Uterus (tissue), 2 donors: Measurements from ENCODE around the gene FGFR2.

ENCODE experiments used
- POLR2A ChIP-seq, 2 donors: fragments of 450-650 bp; IDR thresholded peaks; one replicate each; pipeline ENCODE4 v1.6.1; 2016; ENCODE audit warnings: antibody characterized with exemption in 2 of 2, mild to moderate bottlenecking in 1 of 2, moderate library complexity in 1 of 2
- TF ChIP-seq, protein P1 (sequence below), 4 experiments: fragments of 200-600 bp in 2 of 4; fragments of 450-650 bp in 2 of 4; sonication (generic) in 2 of 4; IDR thresholded peaks; one replicate each; pipeline ENCODE4 v1.5.1; 2016 to 2019; ENCODE audit warnings: antibody characterized with exemption in 4 of 4, mild to moderate bottlenecking in 2 of 4, moderate library complexity in 1 of 4

DNA sequence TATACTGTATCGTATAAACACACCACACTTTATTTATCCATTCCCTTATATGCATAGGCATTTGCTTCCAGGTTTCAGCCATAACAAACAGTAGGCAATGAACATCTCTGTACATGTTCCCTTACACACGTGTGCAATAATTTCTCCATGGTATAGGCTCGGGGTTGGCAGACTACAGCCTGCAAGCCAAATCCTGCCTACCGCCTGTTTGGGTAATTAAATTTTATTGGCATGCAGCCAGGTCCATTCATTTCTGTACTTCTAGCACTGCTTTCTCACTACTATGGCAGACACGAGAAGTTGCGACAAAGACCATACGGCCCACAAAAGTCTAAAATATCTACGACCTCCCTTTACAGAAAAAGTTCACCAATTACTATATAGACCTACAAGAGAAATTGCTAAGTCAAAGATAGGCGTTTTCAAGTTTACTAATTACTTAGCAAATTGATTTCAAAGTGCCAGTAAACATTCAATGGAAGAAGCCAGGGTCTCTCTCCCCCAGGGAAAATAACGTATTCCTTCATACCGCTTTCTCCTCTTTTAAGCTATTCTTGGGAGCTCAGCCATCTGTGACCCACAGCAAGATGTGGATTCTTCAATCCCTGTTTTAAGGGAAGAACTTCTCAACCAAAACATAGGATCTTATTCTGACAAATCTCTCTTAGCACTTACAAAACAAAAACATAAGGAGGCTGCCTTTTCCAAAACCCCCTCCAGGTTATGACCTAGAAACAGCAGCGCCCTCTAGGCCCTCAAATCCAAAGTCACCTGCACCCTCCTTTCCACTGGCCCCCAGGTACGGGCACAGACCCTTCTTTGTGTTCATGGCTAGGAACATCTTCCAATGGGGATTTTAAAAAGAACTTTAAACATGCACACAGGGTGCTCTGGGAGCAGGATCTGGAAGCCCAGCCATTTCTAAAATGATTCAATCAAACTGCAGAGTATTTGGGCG lies 100.5 kb downstream of the FGFR2 start:
- TF ChIP-seq, protein P1, sequence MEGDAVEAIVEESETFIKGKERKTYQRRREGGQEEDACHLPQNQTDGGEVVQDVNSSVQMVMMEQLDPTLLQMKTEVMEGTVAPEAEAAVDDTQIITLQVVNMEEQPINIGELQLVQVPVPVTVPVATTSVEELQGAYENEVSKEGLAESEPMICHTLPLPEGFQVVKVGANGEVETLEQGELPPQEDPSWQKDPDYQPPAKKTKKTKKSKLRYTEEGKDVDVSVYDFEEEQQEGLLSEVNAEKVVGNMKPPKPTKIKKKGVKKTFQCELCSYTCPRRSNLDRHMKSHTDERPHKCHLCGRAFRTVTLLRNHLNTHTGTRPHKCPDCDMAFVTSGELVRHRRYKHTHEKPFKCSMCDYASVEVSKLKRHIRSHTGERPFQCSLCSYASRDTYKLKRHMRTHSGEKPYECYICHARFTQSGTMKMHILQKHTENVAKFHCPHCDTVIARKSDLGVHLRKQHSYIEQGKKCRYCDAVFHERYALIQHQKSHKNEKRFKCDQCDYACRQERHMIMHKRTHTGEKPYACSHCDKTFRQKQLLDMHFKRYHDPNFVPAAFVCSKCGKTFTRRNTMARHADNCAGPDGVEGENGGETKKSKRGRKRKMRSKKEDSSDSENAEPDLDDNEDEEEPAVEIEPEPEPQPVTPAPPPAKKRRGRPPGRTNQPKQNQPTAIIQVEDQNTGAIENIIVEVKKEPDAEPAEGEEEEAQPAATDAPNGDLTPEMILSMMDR (IDR thresholded peaks at IDR 0.05), result no peak
- TF ChIP-seq POLR2A (IDR thresholded peaks at IDR 0.05), result no peak
